ENCODE measurements around the gene MGLL.
"Not testable (repeated sequence)": the region's sequence is repeated elsewhere in the genome, so short reads cannot be mapped to it uniquely, and the experiment has no call there.

DNA sequence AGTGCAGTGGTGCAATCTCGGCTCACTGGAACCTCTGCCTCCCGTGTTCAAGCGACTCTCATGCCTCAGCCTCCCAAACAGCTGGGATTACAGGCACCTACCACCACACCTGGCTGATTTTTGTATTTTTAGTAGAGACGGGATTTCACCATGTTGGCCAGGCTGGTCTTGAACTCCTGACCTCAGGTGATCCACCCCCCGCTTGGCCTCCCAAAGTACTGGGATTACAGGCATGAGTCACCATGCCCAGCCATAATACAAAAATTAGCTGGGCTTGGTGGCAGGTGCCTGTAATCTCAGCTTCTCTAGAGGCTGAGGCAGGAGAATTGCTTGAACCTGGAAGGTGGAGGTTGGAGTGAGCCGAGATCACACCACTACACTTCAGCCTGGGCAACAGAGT lies 167.3 kb downstream of the MGLL start:
- TF ChIP-seq, protein P1, sequence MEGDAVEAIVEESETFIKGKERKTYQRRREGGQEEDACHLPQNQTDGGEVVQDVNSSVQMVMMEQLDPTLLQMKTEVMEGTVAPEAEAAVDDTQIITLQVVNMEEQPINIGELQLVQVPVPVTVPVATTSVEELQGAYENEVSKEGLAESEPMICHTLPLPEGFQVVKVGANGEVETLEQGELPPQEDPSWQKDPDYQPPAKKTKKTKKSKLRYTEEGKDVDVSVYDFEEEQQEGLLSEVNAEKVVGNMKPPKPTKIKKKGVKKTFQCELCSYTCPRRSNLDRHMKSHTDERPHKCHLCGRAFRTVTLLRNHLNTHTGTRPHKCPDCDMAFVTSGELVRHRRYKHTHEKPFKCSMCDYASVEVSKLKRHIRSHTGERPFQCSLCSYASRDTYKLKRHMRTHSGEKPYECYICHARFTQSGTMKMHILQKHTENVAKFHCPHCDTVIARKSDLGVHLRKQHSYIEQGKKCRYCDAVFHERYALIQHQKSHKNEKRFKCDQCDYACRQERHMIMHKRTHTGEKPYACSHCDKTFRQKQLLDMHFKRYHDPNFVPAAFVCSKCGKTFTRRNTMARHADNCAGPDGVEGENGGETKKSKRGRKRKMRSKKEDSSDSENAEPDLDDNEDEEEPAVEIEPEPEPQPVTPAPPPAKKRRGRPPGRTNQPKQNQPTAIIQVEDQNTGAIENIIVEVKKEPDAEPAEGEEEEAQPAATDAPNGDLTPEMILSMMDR (conservative IDR thresholded peaks at IDR 0.05), result not testable (repeated sequence)
- TF ChIP-seq ZFX (IDR thresholded peaks at IDR 0.05), result not testable (repeated sequence)

Data from C4-2B (cell line).